Stimulated activated CD4-positive, alpha-beta T cell treated with anti-CD3 and anti-CD28 coated beads, Interleukin-4, amount 100 ng/mL, for 24 hours (primary cell): ENCODE measurements around the gene HTRA3.

Source experiments
- DNase-seq: peaks from one replicate; pipeline ENCODE4 v3.0.0-alpha.2; 2020

Gene HTRA3

GRCh38 chr4:8269535-8270417, at the start of gene HTRA3:
Gene HTRA3, plus strand, starts transcription at chr4:8269754. Its CDS starts 215 bp downstream, at chr4:8269969.
- no peak for DNase-seq

GRCh38 chr4:8220661-8221450, 48.7 kb upstream of the HTRA3 start:
- no peak for DNase-seq

- no peak for DNase-seq
Measured at GRCh38 chr4:8221476-8221875, 48.1 kb upstream of the HTRA3 start.

- DNase-seq: no peak
Measured at GRCh38 chr4:8221985-8222384, 47.6 kb upstream of the HTRA3 start.

- DNase-seq: no peak
Measured at GRCh38 chr4:8222609-8223388, 46.8 kb upstream of the HTRA3 start.

- DNase-seq: no peak
Measured at GRCh38 chr4:8224267-8224974, 45.1 kb upstream of the HTRA3 start.

- DNase-seq: no peak
Measured at GRCh38 chr4:8224975-8225625, 44.5 kb upstream of the HTRA3 start.

GRCh38 chr4:8225706-8226443, 43.7 kb upstream of the HTRA3 start:
- DNase-seq: no peak

- no peak for DNase-seq
Measured at GRCh38 chr4:8227201-8227770, 42.3 kb upstream of the HTRA3 start.

GRCh38 chr4:8227771-8228318, 41.7 kb upstream of the HTRA3 start:
- DNase-seq: no peak

- peak; percentile 85 for DNase-seq
Measured at GRCh38 chr4:8228319-8229250, 41.0 kb upstream of the HTRA3 start.

- DNase-seq: peak; percentile 24
Measured at GRCh38 chr4:8229331-8229975, 40.1 kb upstream of the HTRA3 start.

GRCh38 chr4:8230033-8230432, 39.5 kb upstream of the HTRA3 start:
- DNase-seq: no peak

GRCh38 chr4:8230891-8231290, 38.7 kb upstream of the HTRA3 start:
- DNase-seq: no peak

- DNase-seq: no peak
Measured at GRCh38 chr4:8231551-8232049, 38.0 kb upstream of the HTRA3 start.

- DNase-seq: no peak
Measured at GRCh38 chr4:8232748-8233147, 36.8 kb upstream of the HTRA3 start.

GRCh38 chr4:8233672-8234484, 35.7 kb upstream of the HTRA3 start:
- DNase-seq: no peak

- DNase-seq: no peak
Measured at GRCh38 chr4:8234715-8235114, 34.8 kb upstream of the HTRA3 start.
